RPMI8226 (cell line): ENCODE measurements around the gene JAKMIP1.
A peak's percentile ranks its signal among the peaks of the same experiment; 100 is the strongest.
"Not testable (repeated sequence)": the region's sequence is repeated elsewhere in the genome, so short reads cannot be mapped to it uniquely, and the experiment has no call there.

ENCODE experiments used
- DNase-seq: peaks from one replicate; pipeline ENCODE4 v3.0.0-alpha.2; 2015

JAKMIP1 gene

GRCh38 chr4:6228158-6229067 lies 28.1 kb upstream of the JAKMIP1 start:
- no peak for DNase-seq

DNA sequence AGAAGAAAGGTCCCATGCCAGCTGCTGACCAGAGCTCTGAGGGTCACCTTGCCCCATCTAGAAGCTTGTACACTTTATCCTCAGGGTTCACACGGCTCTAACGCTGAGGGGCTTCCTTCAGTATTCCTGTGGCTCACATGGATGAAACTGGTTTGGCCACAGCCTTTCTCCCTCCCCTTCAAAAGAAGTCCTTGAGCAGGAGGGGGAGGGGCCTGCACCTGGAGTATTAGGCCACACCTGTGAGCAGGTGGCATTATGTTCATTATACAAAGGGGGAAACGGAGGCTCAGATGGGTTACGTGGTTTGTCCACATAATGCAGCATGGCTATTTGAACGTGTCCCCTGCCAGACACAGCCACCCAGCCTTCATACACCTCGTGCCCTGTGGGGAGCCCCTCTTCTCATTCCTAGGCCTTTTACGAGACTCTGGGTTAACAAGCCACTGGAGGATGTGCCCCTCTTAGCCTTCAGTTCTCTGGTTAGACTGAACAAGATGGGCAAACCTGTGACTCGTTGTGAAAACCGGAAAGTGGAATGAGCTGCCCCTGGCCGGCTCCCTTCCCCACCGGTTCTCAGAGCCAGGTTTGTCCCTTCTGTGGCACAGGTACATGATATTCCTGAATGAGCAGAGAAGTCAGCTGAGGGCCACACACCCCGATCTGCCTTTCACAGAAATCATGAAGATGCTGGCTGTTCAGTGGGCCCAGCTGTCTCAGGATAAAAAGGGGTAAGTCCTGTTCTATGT lies 27.2 kb upstream of the JAKMIP1 start:
- DNase-seq: no peak

- DNase-seq: no peak
Observed at GRCh38 chr4:6226506-6226905, 26.2 kb upstream of the JAKMIP1 start.

DNA sequence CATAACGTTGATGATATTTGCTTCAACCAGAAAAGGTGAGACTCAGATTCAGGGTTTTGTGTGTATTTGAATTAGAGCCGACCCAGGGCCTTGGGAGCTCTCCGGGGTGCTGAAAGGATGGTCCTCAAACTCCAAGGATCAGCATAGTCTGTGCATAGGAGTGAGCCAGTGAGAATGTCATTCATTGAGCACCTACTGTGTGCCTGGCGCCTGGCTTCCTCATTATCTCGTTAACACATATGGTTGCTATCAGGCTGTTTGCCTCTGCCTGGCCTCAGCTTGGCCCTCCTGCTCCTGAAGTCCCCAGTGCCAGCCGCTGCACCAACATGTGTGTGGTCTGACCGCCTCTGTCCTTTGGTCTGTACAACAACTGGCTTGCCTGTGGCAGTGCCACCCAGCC lies 25.1 kb upstream of the JAKMIP1 start:
- DNase-seq: peak; percentile 44

DNA sequence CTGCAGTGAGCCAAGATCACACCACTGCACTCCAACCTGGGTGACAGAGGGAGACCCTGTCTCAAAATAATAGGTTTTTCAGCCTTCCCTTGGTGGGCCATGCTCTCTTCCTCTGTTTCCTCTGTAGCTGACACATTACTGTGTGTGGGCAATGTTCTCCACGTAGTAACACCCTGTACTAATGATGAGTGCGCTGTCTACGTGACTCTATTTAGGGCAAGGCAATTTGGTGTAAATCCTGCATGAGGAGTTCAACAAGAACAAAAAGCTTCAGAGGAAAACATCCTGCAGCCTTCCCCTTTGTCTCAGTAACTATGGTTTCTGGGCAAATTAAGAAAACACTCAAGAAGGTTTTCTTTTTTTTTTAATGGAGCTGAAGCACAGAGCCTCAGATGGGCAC lies 24.4 kb upstream of the JAKMIP1 start:
- no peak for DNase-seq

DNA sequence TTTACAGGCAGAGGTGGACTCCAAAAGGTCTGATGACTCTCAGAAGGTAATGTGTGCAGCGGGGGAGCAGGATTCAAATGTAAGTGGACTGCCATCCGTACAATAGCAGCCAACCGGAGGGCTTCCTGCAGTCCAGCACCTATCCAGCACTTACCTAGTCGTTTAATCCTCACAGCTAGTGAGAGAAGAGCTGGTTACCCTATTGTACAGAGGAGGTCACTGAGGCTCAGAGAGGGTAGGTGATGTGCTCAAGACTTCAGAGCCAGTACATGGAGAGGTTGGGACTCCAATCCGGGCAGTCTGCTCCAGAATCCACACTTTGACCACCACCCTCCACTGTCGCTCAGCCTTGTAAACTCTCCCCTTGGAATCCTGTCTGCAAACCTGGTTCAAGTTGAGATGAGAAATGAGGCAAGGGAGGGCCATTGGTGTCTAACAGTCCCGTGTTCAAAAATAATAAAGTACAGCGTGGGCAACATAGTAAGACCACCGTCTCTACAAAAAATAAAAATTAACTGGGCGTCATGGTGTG lies 22.5 kb upstream of the JAKMIP1 start:
- DNase-seq: no peak

- no peak for DNase-seq
Observed at GRCh38 chr4:6221851-6222760, 21.8 kb upstream of the JAKMIP1 start.

DNA sequence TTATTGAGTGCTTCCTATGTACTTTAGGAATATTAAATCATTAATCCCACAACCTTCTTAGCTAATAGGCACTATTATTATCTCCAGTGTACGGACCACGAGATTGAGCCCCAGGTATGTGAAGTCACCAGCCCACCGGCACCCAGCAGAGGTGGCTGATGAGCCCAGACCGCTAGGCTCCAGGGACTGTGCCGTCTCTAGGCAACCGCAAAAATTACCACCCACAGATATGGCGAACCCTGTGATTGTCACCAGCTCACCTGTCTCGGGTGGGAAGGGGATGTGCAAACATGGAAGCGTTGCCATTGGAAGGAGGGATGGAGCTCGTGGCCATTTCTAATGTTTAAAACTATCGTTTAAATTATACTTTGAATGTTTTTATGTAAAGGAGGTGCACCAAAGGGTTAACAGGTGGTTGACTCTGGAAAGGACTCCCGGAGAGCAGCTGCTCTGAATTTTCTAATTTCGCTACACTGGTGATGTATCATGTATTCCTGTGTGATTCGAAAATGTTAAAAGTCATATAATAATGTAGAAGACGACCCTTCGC lies 21.0 kb upstream of the JAKMIP1 start:
- no peak for DNase-seq

GRCh38 chr4:6217716-6218381 lies 17.5 kb upstream of the JAKMIP1 start:
- peak; percentile 72 for DNase-seq

GRCh38 chr4:6216588-6216987 lies 16.2 kb upstream of the JAKMIP1 start:
- DNase-seq: no peak

DNA sequence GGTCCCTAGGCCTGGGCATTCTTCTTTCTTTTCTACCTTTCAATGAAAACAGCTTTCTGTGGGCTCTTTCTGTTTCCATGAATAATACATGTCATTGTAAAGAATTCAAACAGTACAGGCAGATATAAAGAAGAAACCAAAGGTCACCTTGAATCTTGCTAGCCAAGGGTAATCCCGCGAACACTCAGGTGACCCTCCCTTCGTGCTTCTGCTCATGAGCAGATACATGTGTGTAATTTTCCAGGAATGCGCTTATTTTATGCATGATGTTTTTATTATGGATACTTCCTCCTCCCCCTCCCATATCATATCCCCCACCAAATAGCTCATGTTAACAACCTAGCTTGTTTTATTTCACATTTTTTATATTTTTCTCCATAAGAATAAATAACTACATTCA lies 9.6 kb upstream of the JAKMIP1 start:
- no peak for DNase-seq

- not testable (repeated sequence) for DNase-seq
Observed at GRCh38 chr4:6209291-6209690, 8.9 kb upstream of the JAKMIP1 start.

- no peak for DNase-seq
Observed at GRCh38 chr4:6208416-6208815, 8.1 kb upstream of the JAKMIP1 start.

GRCh38 chr4:6207602-6208001 lies 7.3 kb upstream of the JAKMIP1 start:
- DNase-seq: no peak

DNA sequence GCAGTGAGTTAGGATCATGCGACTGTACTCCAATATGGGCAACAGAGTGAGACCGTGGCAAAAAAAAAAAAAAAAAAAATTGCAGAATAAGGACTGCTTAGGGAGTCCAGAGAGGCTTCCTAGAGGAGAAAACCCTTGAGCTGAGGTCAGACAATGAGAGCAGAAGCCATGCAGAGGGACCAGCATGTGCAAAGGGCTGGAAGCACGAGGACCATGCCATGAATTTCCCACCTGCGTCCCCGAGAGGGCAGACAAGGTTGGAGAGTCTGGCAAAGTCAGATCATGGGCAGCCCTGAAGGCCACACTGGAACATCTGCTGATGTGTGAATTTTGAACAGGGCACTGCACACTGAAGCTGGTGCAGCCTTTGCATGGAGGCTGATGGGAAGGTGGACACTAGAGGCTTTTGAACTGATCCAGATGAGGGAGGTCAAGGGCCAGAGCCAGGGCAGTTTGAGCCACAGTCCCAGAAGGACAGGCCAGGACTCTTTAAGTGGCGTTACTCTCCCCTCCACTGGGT lies 6.5 kb upstream of the JAKMIP1 start:
- DNase-seq: no peak

DNA sequence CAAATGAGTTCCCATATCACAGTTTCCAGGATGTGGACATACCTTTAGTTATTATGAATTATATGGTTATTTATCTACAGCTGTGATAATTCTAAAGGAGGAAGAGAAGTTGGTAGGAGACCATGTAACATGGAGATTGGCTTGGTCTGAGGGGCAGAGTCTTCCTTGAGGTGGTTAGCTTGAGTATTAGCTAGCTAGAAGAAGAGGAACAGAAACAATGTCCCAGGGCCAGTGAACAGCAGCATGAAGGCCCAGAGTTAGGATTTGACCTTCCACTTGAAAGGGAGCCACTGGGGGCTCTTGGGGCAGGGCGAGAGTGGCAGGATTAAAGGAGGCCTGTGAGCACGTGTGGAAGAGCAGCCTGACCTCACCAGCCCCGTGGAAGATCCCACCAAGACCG lies 5.6 kb upstream of the JAKMIP1 start:
- no peak for DNase-seq

- no peak for DNase-seq
Observed at GRCh38 chr4:6205567-6205931, 5.2 kb upstream of the JAKMIP1 start.

DNA sequence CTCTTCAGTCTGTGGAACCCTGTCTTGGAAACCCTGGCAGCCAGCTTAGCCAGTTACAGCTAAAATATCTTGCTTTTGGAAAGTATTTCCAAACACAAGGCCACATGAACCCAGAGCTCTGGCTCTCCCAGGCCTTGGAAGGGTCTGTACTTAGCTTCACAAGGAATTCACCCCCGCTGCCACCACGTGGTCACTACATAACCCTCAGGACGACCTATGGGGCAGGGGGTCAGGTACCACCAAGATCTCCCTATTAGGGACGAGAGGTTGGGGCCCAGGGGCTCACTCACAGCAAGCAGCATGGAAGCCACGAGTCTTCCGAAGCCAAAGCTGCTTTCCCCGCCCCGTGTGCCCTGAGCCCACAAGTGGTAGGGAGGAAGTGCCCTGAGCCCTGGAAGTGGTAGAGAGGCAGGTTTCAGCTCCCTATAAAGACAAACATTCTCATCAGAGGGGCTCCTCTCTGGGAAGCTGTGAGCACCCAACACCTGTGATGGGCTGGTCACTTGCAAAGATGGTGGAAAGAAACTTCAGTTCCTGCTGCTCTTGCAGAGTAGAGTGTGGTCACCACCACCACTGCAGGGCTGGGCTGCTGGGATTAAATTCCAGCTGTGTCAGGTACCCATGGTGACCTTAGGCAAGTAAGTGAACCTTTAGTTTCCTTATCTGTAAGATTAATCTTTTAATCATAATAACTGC lies 4.7 kb upstream of the JAKMIP1 start:
- no peak for DNase-seq

GRCh38 chr4:6204098-6204497 lies 3.7 kb upstream of the JAKMIP1 start:
- no peak for DNase-seq

DNA sequence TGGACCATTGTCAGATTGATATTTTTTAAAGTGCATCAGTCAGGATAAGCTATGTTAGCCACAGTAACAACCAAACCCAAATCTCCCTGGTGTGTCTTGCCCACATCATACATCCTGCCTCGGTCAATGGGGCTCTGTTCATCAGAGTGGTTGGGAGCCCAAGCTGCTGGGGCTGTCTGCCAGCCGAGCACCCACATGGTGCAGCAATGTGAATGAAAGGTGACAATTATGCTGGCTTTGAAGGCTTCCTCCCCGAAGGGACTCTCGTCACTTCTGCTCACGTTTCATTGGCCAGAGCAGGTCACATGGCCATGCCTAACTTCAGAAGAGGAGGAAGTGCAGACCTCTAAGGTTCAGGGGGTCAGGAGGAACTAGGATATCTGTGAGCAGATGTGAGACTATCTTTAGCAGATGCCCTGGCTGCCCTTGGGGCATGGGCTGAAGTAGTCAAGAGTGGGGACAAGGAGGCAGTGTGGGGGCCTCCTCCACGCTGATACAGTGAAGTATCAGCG lies 1.3 kb upstream of the JAKMIP1 start:
- peak; percentile 63 for DNase-seq

- peak; percentile 37 for DNase-seq
Observed at GRCh38 chr4:6200922-6201362, 593 bp upstream of the JAKMIP1 start.
